Aorta (tissue), 5 donors: ENCODE measurements around the gene ZNF593. TPM values are rescaled to one million over a fixed set of nuclear protein-coding genes. Genes with fewer than 3 reads are reported as not detected.

Experiments used
- ATAC-seq: fragments of 200-7000 bp; cut with Tn5 transposase; one replicate; pipeline ENCODE4 v1.9.1; 2022; ENCODE audit warnings: moderate library complexity; ENCODE audit not compliant: low FRiP score
- DNase-seq, 2 donors: peaks; one replicate each; pipeline ENCODE4 v3.0.0-alpha.2; 2020
- H3K27ac ChIP-seq, 2 donors: one replicate each; pipeline ENCODE4 v1.5.1; 2013; ENCODE audit warnings: low read length in 2 of 2, mild to moderate bottlenecking in 2 of 2, moderate library complexity in 2 of 2, control low read depth in 1 of 2, inconsistent platforms in 1 of 2, low read depth in 1 of 2
- H3K27me3 ChIP-seq, 2 donors: one replicate each; pipeline ENCODE4 v1.6.1; 2013; ENCODE audit warnings: control low read depth in 1 of 2, low read length in 1 of 2, mild to moderate bottlenecking in 1 of 2, moderate library complexity in 1 of 2; ENCODE audit not compliant: insufficient read depth in 2 of 2, control insufficient read depth in 1 of 2
- H3K36me3 ChIP-seq, 2 donors: one replicate each; pipeline ENCODE4 v1.6.1; 2013; ENCODE audit warnings: control low read depth in 1 of 2, low read length in 1 of 2, mild to moderate bottlenecking in 1 of 2; ENCODE audit not compliant: insufficient read depth in 2 of 2, control insufficient read depth in 1 of 2
- H3K4me1 ChIP-seq, 2 donors: one replicate each; pipeline ENCODE4 v1.6.1; 2013; ENCODE audit warnings: low read length in 2 of 2, control low read depth in 1 of 2, mild to moderate bottlenecking in 1 of 2, moderate library complexity in 1 of 2; ENCODE audit not compliant: insufficient read depth in 2 of 2, control insufficient read depth in 1 of 2
- H3K4me3 ChIP-seq, 2 donors: one replicate each; pipeline ENCODE4 v1.5.1; 2013; ENCODE audit warnings: low read length in 2 of 2, control low read depth in 1 of 2, mild to moderate bottlenecking in 1 of 2
- H3K9me3 ChIP-seq: one replicate; pipeline ENCODE4 v1.6.1; 2013; ENCODE audit warnings: mild to moderate bottlenecking, low read length; ENCODE audit not compliant: control insufficient read depth
- WGBS, 2 donors: extraction: QIAGEN DNeasy Blood & Tissue Kit; methylation state at CpG; one replicate each; pipeline ENCODE4 v1.1.7; 2013; 5-methylcytosine and 5-hydroxymethylcytosine counted together
- intact Hi-C, 2 donors: fragments of 100-400 bp; cut with DNase I; formaldehyde crosslinking; loops; one replicate each; pipeline versions ENCODE4 v1.14.2 to v1.15.0; 2022
- polyA plus RNA-seq, 2 donors: library from polyadenylated mRNA; stranded (reverse); fragments of 200-250 nt; gene quantifications; one replicate each; pipeline ENCODE4 v1.2.3, GENCODE V29; 2013
- total RNA-seq, 2 donors: library from RNA; stranded (reverse); fragmentation: NEBNext Ultra II Directional; extraction: Animal tissue kit (Norgen Biotek cat#: 25700); gene quantifications; one replicate each; pipeline ENCODE4 v1.2.1, GENCODE V29; 2021
- donor health status: healthy with polysubstance abuse.
- donor health status: Bipolar disorder and iron deficiency.
- donor health status: DM: no; HTN: no; CAD: no.
- donor health status: DM: no; HTN: no; CAD: no.
- donor health status: DM: yes; HTN: yes; CAD: no.

Gene ZNF593
- total and polyA plus RNA-seq, 4 donors, result 13.4 to 48.6 (median 23.9) TPM

GRCh38 chr1:26127235-26128163 is 42.2 kb upstream of the ZNF593 start:
- H3K4me3 ChIP-seq, result no peak overlapping the region
- DNase-seq (no peak), ATAC-seq (no peak)
- no peaks in the 10 kb centered on the region for H3K36me3 ChIP-seq
- no peak overlapping the region for H3K27ac ChIP-seq
- no peaks in the 10 kb centered on the region for H3K4me1 ChIP-seq
- WGBS, 2 donors, result 62 to 64% methylated on average over 13 of the region's 13 CpGs
- H3K27me3 ChIP-seq, result no peaks in the 10 kb centered on the region
- intact Hi-C loops, result no loop called here
- H3K9me3 ChIP-seq, result no peaks in the 10 kb centered on the region

- 91 to 99% methylated on average over 4 of the region's 4 CpGs for WGBS, 2 donors
- intact Hi-C loops, result no loop called here
Observed at GRCh38 chr1:26129778-26130177, 39.9 kb upstream of the ZNF593 start.

GRCh38 chr1:26130695-26131094 is 39.0 kb upstream of the ZNF593 start:
- Histone ChIP-seq H3K36me3 (no peaks in the 10 kb centered on the region), H3K4me1 (no peaks in the 10 kb centered on the region), H3K9me3 (no peaks in the 10 kb centered on the region), H3K4me3 (no peak overlapping the region), H3K27ac (no peak overlapping the region), H3K27me3 (no peaks in the 10 kb centered on the region)
- 45 to 73% methylated on average over 1 of the region's 1 CpG for WGBS, 2 donors
- DNase-seq (no peak), ATAC-seq (no peak)
- intact Hi-C loops, result no loop called here

More at GRCh38 chr1:26129778-26130177, 39.9 kb upstream of the ZNF593 start:
- no peak overlapping the region for H3K4me3 ChIP-seq
- no peaks in the 10 kb centered on the region for H3K4me1 ChIP-seq
- H3K27me3 ChIP-seq, result no peaks in the 10 kb centered on the region
- H3K27ac ChIP-seq, result no peak overlapping the region
- no peaks in the 10 kb centered on the region for H3K36me3 ChIP-seq
- no peak for ATAC-seq
- H3K9me3 ChIP-seq, result no peaks in the 10 kb centered on the region
- DNase-seq, result no peak

GRCh38 chr1:26132128-26132833 is 37.4 kb upstream of the ZNF593 start:
- Histone ChIP-seq H3K27ac (no peak overlapping the region), H3K27me3 (no peaks in the 10 kb centered on the region), H3K4me3 (no peak overlapping the region), H3K36me3 (no peaks in the 10 kb centered on the region), H3K4me1 (no peaks in the 10 kb centered on the region), H3K9me3 (no peaks in the 10 kb centered on the region)
- DNase-seq (no peak), ATAC-seq (no peak)
- intact Hi-C loops, result no loop called here
- 80 to 82% methylated on average over 5 of the region's 5 CpGs for WGBS, 2 donors

GRCh38 chr1:26132834-26133167 is 36.9 kb upstream of the ZNF593 start:
- Histone ChIP-seq H3K9me3 (no peaks in the 10 kb centered on the region), H3K27me3 (no peaks in the 10 kb centered on the region), H3K4me3 (no peak overlapping the region), H3K36me3 (no peaks in the 10 kb centered on the region), H3K27ac (no peak overlapping the region), H3K4me1 (no peaks in the 10 kb centered on the region)
- DNase-seq (no peak), ATAC-seq (no peak)
- 93 to 98% methylated on average over 2 of the region's 2 CpGs for WGBS, 2 donors
- intact Hi-C loops, result no loop called here

- 92 to 94% methylated on average over 3 of the region's 3 CpGs for WGBS, 2 donors
- no peak overlapping the region for H3K27ac ChIP-seq
- no peak for DNase-seq
- no peaks in the 10 kb centered on the region for H3K27me3 ChIP-seq
- ATAC-seq, result no peak
- no peaks in the 10 kb centered on the region for H3K4me1 ChIP-seq
- no peak overlapping the region for H3K4me3 ChIP-seq
- intact Hi-C loops, result no loop called here
- no peaks in the 10 kb centered on the region for H3K9me3 ChIP-seq
- no peaks in the 10 kb centered on the region for H3K36me3 ChIP-seq
Observed at GRCh38 chr1:26134466-26134865, 35.2 kb upstream of the ZNF593 start.

GRCh38 chr1:26138974-26139558 is 30.6 kb upstream of the ZNF593 start:
- intact Hi-C loops, result no loop called here
- no peaks in the 10 kb centered on the region for H3K36me3 ChIP-seq
- DNase-seq, result no peak
- no peaks in the 10 kb centered on the region for H3K27me3 ChIP-seq
- H3K9me3 ChIP-seq, result no peaks in the 10 kb centered on the region
- no peak overlapping the region for H3K4me3 ChIP-seq
- ATAC-seq, result no peak
- H3K27ac ChIP-seq, result no peak overlapping the region
- H3K4me1 ChIP-seq, result no peaks in the 10 kb centered on the region
- WGBS, 2 donors, result 40 to 57% methylated on average over 3 of the region's 3 CpGs

- H3K9me3 ChIP-seq, result no peaks in the 10 kb centered on the region
- no peaks in the 10 kb centered on the region for H3K4me1 ChIP-seq
- no peaks in the 10 kb centered on the region for H3K27me3 ChIP-seq
- DNase-seq (no peak), ATAC-seq (no peak)
- H3K4me3 ChIP-seq, result no peak overlapping the region
- WGBS, 2 donors, result 83 to 86% methylated on average over 8 of the region's 8 CpGs
- H3K36me3 ChIP-seq, result no peaks in the 10 kb centered on the region
- H3K27ac ChIP-seq, result no peak overlapping the region
- intact Hi-C loops, result no loop called here
Observed at GRCh38 chr1:26142159-26142558, 27.5 kb upstream of the ZNF593 start.
